T-helper 2 cell treated with Interferon-gamma antibody and Interleukin-4, amounts not matched to agents 100 ng/mL and 5 ng/mL, for 36 hours (primary cell): ENCODE measurements around the gene CRYGC. TPM values are rescaled to one million over a fixed set of nuclear protein-coding genes. Genes with fewer than 3 reads are reported as not detected.
"Not testable (repeated sequence)": the region's sequence is repeated elsewhere in the genome, so short reads cannot be mapped to it uniquely, and the experiment has no call there.

Experiments used
- intact Hi-C: fragments of 100-400 bp; cut with micrococcal nuclease; formaldehyde crosslinking; loops from one replicate; pipeline ENCODE4 v1.15.1; 2023
- total RNA-seq: library from RNA; stranded (reverse); gene quantifications from 2 replicates; pipeline ENCODE4 v1.2.3, GENCODE V29; 2022

The CRYGC gene
- total RNA-seq, 1 donor from 2014 or later: not detected

DNA sequence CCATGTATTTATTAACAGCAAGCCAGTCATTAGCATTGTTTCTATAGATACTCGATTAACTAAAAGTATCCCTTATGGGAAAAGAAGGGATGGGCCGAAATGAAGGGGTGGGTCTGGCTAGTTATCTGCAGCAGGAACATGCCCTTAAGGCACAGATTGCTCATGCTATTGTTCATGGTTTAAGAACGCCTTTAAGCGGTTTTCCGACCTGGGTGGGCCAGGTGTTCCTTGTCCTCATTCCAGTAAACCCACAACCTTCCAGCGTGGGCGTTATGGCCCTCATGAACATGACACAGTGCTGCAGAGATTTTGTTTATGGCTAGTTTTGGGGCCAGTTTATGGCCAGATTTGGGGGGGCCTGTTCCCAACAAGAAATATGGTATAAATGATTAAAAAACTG, 8.7 kb upstream of the CRYGC start:
- intact Hi-C loops: not testable (repeated sequence)

DNA sequence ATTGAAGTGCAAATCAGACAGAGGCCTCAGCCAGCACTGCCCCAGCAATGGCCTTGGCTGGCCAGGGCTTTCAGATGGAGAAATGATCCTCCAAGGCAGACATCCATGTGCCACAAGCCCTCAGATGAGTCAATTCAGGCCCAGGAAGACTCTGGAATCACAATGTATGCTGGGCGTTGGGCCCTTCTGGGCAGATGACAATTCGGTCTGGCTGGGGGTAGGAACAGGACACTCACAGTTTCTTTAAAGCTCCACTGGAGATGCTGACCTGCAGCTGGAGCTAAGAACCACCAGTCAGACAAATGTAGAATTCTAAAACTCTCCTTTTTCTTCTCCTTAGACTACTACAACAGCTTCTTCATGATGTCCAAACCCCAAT, 7.1 kb upstream of the CRYGC start:
- intact Hi-C loops: no loop called here

DNA sequence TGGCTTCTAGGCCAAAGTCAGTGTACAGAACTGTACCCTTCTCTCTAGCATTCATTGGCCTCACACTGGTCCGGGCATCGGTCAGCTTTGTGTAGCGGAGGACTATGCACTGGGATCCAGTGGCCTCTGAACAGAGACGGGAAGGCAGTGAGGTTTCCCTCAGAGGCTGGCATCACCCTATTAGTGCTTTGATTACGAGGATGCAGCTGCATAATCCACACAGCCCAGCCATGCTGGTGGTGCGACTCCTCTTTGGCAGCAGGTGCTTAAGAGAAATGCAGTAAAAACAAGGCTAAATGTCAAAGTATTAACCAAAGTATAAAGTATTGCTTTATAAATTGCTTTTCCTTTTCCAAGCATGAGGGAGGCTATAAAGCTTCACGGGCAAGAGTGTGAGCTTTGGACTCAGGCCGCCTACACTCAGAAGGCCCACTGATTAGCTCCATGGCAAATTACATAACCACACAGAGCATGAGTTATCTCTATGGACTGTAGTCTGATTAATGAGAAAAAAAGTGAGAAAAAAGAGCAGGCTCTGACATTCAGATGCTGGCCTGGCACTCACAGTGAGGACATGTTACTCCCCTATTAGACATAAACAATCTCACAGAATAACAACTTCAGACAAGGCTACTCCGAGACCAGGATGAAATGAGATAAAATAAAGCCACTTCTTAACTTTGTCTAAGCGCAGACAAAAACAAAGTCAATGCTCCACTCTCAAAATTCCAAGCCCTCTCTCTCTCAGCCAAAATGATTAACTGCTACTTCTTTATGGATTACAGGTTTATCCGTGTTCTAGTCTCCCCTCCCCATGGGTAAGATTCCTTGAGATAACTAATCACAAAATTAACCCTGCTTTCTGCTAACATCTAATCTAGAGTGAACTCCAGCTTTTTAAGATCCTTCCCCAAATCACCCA, 6.4 kb upstream of the CRYGC start:
- intact Hi-C loops: no loop called here

DNA sequence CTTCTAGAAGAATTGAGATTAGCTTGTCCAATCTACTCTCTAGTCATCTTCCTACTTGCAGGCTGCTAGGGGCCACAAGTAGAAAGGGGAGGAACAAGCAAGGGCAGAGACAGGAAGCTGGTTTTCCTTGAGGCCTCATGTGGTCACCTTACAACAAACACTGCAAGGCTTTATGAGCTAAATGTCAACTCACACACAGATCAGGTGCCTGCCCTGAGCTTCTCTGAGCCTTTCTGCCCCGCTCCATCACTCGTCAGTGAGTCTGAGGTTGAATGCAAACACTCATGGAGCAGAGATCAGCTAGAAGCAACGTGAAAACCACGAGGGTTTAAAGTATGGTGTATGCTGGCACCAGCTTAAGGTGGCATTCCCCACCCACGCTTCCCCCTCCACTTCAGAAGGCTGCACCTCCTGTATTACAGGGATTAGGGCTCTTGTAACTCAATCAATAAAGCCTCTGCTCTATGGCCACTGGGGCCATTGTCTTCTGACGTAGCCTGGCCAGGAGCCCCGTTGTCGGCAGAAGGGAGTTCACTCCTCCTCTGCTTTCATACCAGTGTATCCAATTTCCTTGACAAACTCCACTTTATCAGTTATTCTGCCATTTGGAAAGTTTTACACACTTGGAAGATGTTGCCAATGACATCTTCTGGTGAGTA, 5.4 kb upstream of the CRYGC start:
- intact Hi-C loops: no loop called here

DNA sequence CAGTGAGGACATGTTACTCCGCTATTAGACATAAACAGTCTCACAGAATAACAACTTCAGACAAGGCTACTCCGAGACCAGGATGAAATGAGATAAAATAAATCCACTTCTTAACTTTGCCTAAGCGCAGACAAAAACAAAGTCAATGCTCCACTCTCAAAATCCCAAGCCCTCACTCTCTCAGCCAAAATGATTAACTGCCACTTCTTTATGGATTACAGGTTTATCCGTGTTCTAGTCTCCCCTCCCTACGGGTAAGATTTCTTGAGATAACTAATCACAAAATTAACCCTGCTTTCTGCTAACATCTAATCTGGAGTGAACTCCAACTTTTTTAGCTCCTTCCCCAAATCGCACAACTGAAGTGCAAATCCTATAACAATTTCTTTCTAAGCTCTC, 1.1 kb upstream of the CRYGC start:
- intact Hi-C loops: no loop called here

DNA sequence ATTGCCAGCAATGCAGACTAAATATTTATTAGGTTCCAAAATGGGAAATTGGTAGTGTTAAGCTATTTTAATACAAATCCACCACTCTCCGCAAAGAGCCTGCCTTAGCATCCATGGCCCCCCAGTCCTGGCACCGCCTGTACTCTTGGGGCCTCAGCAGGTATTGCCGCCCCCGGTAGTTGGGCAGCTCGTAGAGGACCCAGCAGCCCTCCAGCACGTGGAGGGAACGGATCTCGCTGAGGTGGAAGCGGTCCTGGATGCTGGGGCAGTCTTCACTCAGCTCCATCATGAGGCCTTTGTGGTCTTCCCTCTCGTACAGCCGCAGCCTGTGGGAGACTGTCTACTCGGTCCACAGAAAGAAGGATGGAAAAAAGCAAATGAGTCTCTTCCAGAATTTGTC, 1.5 kb downstream of the CRYGC start:
- intact Hi-C loops: no loop called here

DNA sequence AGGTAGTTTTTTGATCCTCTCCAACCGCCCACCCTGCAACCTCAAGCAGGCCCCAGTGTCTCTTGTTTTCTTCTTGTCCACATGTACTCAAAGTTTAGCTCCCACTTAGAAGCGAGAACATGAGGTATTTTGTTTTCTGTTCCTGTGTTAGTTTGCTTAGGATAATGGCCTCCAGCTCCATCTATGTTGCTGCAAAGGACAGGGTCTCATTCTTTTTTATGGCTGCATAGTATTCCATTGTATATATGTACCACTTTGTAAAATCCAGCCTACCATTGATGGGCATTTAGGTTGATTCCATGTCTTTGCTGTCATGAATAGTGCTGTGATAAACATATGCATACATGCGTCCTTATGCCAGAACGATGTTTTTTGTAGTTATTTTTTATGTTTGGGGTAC, 2.5 kb downstream of the CRYGC start:
- intact Hi-C loops: no loop called here

DNA sequence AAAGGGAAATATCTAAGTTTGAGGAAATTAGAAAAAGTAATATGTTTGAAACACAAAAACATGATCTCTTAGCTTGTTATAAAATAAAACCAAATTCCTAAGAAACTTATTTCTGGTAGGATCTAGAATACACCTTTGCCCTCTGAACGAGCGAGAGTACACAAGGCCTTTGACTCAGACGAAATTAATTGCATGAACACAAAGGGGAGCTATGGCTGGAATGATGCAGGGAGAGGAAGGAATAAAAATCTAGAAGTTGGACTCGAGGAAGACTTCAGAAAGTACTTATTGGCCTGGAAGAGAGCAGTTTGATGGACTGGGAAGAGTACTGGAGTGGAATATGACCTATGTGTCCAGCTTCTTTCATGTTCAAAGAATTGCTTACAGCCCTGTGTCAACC, 4.4 kb downstream of the CRYGC start:
- intact Hi-C loops: no loop called here

DNA sequence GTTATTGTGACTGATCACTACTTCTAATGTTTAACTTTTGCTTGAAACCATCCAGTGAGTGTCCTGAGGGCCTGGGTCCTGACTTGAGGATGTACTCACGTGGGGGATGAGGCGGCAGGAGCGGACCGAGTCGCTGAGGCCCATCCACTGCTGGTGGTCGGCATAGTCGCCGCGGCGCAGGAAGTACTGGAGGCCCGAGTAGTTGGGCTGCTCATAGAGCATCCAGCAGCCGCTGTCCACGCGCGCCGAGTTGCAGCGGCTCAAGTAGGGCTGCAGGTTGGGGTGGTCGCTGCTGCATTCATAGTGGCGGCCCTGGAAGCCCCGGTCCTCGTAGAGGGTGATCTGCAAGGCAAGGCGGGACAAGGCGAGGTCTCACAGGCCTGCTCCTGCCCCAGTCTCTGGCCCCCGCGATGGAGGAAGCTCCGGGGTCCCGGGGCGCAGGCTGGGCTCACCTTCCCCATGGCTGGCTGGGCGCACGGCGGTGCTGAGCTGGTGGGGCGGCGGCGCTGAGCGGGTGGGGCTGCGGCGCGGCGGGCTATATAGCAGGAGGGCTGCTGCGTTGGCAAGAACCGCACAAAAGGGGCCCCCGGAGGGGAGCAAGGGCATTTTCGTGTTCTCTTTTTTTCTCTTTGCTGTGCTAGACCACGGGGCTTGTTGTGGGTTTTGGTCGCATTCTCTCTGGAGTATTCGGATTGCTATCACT, 5.5 kb downstream of the CRYGC start, which contains the start of gene CRYGD:
TSS of gene CRYGD (minus strand) at position 512 of the 703 bp plus-strand sequence. CDS start at position 461, 51 bp downstream.
- intact Hi-C loops: not testable (repeated sequence)

DNA sequence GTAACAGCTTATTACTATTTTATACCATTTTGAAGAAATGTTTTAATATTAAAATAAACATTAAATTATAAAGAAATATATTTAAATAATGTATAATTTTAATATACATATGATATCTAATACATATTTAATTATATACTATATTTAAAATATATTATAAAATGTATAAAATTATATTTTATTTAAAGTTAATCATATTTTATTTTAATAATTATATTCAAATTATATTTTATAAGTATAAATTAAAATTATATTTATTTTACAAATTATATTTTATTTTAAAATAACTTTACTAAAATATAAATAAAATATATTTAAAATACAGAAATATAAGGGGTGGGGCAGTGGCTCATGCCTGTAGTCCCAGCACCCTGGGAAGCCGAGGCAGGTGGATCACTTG, 7.4 kb downstream of the CRYGC start:
- intact Hi-C loops: no loop called here

DNA sequence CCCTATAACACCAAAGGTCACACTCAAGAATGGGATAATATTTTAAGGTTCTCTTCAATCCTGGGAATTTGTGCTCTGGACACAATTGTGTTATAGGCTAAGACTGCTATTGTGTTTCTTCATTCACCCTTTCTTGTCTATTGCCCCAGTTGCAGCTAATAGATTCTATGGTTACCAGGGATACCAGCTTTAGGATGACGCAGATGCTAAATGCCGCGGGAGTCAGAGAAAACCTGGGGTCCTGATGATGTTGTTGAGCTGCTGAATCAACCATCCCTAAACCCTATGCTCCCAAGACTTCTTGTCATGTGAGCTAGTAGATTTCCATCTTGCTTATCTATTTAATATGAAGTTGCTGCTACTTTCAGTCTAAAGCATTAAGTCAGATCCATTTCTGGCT, 10.7 kb downstream of the CRYGC start:
- intact Hi-C loops: no loop called here

DNA sequence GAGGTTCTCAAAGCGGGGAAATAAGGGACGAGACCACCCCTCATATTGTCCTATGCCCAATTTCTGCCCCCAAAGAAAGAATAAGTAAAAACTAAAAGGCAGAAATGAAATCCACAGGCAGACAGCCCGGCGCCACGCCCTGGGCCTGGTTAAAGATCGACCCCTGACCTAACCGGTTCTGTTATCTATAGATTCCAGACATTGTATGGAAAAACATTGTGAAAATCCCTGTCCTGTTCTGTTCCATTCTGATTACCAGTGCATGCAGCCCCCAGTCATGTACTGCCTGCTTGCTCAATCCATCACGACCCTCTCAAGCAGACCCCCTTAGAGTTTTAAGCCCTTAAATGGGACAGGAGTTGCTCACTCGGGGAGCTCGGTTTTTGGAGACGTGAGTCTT, 12.2 kb downstream of the CRYGC start:
- intact Hi-C loops: not testable (repeated sequence)

DNA sequence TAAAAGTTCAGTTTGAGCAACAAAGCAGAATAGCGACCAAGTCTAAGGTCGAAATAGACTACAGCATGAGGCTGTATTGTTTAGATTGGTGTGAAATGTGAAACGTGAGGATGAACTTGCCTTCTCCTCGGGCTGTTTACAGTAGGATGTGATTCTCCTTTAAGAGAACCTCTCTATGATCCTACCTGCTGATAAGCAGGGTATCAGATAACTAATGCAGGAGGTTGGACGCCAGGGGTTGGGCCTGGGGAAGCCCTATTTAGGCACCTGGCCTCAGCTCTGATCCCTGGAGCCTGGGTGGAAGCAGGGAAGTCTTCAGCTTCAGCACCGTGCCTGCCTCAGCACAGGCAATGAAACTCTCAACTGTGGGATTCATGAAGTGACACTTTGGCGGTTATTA, 16.7 kb downstream of the CRYGC start:
- intact Hi-C loops: no loop called here

DNA sequence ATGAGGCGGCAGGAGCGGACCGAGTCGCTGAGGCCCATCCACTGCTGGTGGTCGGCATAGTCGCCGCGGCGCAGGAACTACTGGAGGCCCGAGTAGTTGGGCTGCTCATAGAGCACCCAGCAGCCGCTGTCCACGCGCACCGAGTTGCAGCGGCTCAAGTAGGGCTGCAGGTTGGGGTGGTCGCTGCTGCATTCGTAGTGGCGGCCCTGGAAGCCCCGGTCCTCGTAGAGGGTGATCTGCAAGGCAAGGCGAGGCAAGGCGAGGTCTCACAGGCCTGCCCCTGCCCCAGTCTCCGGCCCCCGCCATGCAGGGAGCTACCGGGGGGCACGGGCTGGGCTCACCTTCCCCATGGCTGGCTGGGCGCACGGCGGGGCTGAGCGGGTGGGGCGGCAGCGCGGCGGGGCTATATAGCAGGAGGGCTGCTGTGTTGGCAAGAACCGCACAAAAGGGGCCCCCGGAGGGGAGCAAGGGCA, 17.3 kb downstream of the CRYGC start:
- intact Hi-C loops: not testable (repeated sequence)

DNA sequence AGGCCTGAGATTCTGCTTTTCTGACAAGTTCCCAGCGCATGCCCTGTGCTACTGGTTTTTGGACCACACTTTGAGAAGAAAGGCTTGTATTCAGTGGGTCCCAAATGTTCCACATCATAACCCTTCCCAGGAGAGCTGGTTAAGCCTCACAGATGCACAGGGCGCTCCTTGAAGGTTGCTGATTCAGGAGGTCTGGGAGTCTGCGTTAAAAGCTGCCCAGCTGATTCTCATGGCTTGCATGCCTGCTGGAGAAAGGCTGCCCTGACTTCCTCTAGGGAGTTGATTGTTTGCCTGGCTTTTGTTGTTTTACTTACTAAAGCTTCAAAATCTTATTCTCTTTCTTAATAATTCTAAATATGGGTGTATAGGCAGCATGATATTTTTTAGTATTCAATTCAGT, 26.0 kb downstream of the CRYGC start:
- intact Hi-C loops: loop anchor here (2.0 kb wide), 1 partner anchor 151 kb away; the partner anchor contains the start of gene IDH1

DNA sequence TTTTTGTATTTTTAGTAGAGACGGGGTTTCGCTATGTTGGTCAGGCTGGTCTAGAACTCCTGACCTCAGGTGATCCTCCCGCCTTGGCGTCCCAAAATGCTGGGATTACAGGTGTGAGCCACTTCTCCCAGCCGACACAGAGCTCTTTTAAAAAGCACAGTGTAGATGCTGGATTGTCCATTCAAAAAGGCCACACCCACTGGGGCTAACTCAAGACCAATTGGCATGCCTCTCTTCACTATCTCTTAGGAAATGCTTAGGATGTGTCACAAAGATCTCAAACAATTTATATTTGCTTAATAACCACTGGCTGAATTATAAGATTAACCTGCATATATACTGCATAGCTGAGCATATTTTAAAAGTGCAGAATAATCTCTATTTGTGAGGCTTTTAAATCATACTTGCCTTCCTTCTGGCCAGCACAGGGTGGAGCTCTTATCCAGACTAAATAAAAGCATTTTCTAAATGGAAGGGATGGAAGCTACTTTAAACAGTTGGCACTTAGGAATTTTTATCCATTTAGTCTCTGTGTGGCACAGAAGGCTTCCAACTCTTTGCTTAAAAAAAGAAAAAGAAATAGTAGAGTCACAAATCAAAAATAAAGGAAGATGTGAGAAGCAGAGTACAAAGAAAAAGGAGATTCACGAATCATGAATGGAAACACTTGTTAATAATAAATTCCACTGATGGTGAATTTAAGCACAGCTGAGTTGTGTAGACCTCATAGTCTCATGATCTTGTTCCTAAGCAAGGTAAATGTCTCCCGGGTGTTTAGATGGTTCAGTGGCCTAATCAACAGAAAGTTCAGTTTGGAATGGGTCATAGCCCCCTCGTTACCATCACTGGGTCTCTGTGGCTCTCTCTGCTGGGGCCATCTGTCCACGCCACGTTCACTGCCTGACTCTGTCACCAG, 27.7 kb downstream of the CRYGC start:
- intact Hi-C loops: loop anchor here (1.0 to 2.0 kb wide), 2 partner anchors 153 to 163 kb away; partner anchors contain the start of gene IDH1

DNA sequence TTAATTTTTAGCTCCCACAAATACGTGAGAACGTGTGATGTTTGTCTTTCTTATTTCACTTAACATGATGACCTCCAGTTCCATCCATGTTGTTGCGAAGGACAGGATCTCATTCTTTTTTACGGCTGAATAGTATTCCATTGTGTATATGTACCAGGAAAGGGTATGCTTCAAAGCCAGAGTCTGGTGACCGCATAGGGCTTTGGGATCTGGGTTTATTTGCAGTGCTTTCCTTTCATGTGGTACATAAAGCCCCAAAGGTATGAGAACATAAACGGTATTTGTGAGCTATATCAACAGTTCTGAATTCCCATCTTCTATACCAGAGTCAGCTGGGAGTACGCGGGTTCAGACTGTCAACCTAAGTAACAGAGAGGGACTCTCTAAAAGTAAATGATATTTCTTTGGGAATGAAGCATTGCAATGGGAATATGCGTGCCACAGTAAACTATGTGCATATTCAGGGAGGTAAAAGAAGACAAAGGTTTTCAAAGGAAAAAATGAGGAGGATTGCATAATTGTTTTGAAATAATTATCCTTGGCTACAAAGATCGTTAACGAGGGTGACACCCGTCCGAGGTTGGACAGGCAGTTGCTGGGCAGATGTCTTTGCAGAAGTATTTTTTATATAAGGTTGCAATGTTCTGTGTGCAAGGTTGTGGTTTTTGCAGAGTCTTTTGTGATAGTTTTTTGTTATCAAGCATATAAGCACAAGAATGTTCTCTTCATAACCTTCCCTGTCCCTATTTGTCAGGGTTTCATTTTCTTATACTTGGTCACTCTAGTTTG, 29.8 kb downstream of the CRYGC start:
- intact Hi-C loops: no loop called here

DNA sequence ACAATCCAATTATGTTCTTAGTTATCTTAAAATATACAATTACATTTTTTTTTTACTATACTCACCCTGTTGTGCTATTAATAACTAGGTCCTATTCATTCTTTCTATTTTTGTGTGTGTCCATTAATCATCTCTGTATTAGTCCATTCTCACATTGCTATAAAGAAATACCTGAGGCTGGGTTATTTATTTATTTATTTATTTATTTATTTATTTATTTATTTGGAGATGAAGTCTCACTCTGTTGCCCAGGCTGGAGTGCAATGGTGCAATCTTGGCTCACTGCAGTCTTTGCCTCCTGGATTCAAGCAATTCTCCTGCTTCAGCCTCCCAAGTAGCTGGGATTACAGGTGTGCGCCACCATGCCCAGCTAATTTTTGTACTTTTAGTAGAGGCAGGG, 30.9 kb downstream of the CRYGC start:
- intact Hi-C loops: not testable (repeated sequence)

DNA sequence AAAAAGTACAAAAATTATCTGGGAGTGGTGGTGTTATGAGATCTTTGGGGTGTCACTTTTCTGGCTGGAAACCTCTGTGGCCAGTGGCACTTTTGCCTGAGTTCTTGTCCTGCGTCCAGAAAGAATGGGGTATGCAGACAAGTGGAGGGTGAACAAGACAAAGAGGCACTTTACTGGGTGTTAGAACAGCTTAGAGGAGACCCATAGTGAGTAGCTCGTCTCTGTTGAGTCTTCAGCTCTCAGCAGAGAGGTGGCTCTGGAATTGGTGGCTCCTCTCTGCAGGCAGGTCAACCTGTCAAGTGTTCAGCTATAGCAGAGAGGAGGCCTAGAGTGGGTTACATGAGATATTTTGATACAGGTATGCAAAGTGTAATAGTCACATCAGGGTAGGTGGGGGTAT, 31.4 kb downstream of the CRYGC start:
- intact Hi-C loops: no loop called here

DNA sequence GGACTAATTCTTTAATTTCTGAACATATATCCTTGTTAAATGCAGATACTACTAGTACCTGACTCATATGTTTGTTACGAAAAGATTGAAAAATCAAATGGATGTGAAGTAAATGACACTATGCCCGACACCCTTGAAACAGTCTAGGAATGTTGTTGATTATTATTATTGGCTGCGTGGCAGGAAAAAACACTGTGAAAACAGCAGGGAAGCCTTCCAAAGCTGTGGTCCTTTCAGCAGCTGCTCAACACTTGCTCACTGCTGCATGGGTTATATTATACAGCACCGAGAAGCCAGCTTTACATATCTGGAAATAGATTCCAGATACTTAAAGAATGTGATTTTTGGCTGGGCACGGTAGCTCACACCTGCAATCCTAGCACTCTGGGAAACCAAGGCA, 31.8 kb downstream of the CRYGC start:
- intact Hi-C loops: no loop called here
